ENCODE results near the gene EPHA8. TPM values are rescaled to one million over a fixed set of nuclear protein-coding genes. Genes with fewer than 3 reads are reported as not detected.

EPHA8 gene
- total RNA-seq, 1 donor from 2014 or later, result 0.51 TPM

- no peak for DNase-seq (ENCODE audit: extremely low spot score, unreplicated experiment)
- H3K27me3 Mint-ChIP-seq (ENCODE audit: unreplicated experiment), result peaks cover 47% of the 10 kb centered on the region
Measured at GRCh38 chr1:22553104-22553880, 10.0 kb upstream of the EPHA8 start.

GRCh38 chr1:22553991-22554522, 9.2 kb upstream of the EPHA8 start:
- Mint-ChIP-seq H3K4me1 (ENCODE audit: unreplicated experiment) (peaks cover 10% of the 10 kb centered on the region), H3K4me3 (ENCODE audit: unreplicated experiment) (no peak overlapping the region), H3K36me3 (ENCODE audit: unreplicated experiment) (no peaks in the 10 kb centered on the region), H3K9me3 (ENCODE audit: unreplicated experiment) (no peaks in the 10 kb centered on the region), H3K27me3 (ENCODE audit: unreplicated experiment) (peaks cover 42% of the 10 kb centered on the region), H3K27ac (ENCODE audit: unreplicated experiment) (no peak overlapping the region)
- DNase-seq (ENCODE audit: extremely low spot score, unreplicated experiment), result no peak
- TF ChIP-seq, protein P1, sequence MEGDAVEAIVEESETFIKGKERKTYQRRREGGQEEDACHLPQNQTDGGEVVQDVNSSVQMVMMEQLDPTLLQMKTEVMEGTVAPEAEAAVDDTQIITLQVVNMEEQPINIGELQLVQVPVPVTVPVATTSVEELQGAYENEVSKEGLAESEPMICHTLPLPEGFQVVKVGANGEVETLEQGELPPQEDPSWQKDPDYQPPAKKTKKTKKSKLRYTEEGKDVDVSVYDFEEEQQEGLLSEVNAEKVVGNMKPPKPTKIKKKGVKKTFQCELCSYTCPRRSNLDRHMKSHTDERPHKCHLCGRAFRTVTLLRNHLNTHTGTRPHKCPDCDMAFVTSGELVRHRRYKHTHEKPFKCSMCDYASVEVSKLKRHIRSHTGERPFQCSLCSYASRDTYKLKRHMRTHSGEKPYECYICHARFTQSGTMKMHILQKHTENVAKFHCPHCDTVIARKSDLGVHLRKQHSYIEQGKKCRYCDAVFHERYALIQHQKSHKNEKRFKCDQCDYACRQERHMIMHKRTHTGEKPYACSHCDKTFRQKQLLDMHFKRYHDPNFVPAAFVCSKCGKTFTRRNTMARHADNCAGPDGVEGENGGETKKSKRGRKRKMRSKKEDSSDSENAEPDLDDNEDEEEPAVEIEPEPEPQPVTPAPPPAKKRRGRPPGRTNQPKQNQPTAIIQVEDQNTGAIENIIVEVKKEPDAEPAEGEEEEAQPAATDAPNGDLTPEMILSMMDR (IDR thresholded peaks at IDR 0.05), result no peak

More at GRCh38 chr1:22553104-22553880, 10.0 kb upstream of the EPHA8 start:
- TF ChIP-seq, protein P1 (IDR thresholded peaks at IDR 0.05), result no peak
- no peak overlapping the region for H3K27ac Mint-ChIP-seq (ENCODE audit: unreplicated experiment)
- peaks cover 10% of the 10 kb centered on the region for H3K4me1 Mint-ChIP-seq (ENCODE audit: unreplicated experiment)
- no peaks in the 10 kb centered on the region for H3K36me3 Mint-ChIP-seq (ENCODE audit: unreplicated experiment)
- no peaks in the 10 kb centered on the region for H3K9me3 Mint-ChIP-seq (ENCODE audit: unreplicated experiment)
- H3K4me3 Mint-ChIP-seq (ENCODE audit: unreplicated experiment), result no peak overlapping the region

DNA sequence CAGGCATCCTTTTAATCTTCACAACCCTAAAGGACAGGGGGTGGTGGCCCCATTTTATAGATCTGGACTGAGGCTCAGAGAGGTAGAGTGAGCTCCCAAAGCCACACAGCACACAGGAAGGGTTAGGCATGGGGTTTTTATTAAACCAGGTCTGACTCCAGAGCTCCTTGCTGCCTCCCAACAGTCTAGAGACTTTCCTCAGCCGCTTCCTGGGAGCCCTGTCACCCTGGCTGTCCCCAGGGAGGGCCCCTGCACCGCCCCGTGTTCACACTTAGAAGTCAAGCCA, 8.0 kb upstream of the EPHA8 start:
- H3K4me3 Mint-ChIP-seq (ENCODE audit: unreplicated experiment), result no peak overlapping the region
- H3K9me3 Mint-ChIP-seq (ENCODE audit: unreplicated experiment), result no peaks in the 10 kb centered on the region
- no peak overlapping the region for H3K27ac Mint-ChIP-seq (ENCODE audit: unreplicated experiment)
- no peaks in the 10 kb centered on the region for H3K36me3 Mint-ChIP-seq (ENCODE audit: unreplicated experiment)
- H3K27me3 Mint-ChIP-seq (ENCODE audit: unreplicated experiment), result peaks cover 47% of the 10 kb centered on the region
- peaks cover 12% of the 10 kb centered on the region for H3K4me1 Mint-ChIP-seq (ENCODE audit: unreplicated experiment)
- no peak for DNase-seq (ENCODE audit: extremely low spot score, unreplicated experiment)
- TF ChIP-seq, protein P1 (IDR thresholded peaks at IDR 0.05), result no peak

DNA sequence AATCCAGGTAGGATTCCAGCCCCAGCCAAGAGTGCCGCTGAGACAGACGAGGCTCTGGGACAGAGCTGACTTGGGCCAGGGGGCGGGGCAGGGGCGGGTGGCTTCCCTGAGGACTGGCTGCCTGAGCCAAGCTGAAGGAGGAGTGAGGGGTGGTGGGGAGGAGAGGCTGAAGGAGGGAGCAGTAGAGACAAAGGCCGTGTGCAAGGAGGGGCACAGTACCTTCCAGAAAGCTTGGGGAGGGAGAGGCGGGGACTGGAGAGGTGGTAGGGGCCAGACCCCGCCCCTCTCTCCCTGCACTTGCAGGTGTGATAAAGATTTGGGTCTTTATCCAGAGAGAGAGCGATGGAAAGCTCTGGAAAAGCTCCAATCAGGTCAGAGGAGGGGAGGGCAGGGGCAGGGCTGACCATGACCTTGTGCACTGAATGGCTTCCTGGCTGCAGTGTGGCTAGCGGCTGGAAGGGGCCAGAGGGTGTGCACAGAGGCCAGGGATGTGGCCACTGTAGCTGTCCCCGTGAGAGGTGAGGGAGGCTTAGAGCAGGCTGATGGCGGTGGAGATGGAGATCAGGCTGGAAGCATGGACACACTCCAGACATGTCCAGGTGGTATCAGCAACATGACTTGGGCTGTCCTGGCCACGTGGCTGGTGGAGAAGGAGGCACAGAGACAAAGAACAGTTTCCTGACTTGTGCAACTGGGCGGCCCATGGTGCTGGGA, 6.7 kb upstream of the EPHA8 start:
- no peak for DNase-seq (ENCODE audit: extremely low spot score, unreplicated experiment)
- no peaks in the 10 kb centered on the region for H3K9me3 Mint-ChIP-seq (ENCODE audit: unreplicated experiment)
- H3K36me3 Mint-ChIP-seq (ENCODE audit: unreplicated experiment), result no peaks in the 10 kb centered on the region
- no peak overlapping the region for H3K27ac Mint-ChIP-seq (ENCODE audit: unreplicated experiment)
- H3K27me3 Mint-ChIP-seq (ENCODE audit: unreplicated experiment), result peaks cover 57% of the 10 kb centered on the region
- TF ChIP-seq, protein P1 (IDR thresholded peaks at IDR 0.05), result no peak
- peaks cover 22% of the 10 kb centered on the region for H3K4me1 Mint-ChIP-seq (ENCODE audit: unreplicated experiment)
- no peak overlapping the region for H3K4me3 Mint-ChIP-seq (ENCODE audit: unreplicated experiment)

DNA sequence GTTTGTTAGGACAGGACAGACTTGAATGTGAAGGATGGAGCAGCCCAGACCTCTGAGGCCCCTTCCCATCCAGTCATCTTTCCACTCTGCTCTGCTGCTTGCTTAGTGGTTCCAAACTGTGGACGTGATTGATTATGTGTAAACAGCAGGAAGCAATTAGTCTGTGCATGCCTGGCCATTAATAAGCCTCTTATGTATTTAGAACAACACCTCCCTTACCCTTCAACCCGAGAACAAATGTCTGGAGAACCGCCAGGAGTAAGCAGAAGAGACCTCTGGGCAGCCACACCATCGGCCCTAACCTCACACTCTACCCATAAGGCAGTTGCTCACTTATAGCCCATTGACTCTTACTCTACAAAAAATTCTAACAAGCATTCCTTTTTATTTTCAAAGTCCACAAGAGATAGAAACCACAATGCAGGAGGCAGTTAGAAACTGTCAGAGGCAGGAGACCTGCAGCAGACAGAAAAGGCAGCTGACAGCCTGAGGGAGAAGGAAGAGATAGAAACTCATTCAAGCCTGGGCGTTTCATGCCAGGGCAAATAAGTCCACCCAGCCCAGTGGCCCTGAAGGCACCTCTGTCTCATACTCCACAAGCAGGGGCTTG, 5.8 kb upstream of the EPHA8 start:
- H3K27ac Mint-ChIP-seq (ENCODE audit: unreplicated experiment), result peak overlapping the region; percentile 27
- H3K27me3 Mint-ChIP-seq (ENCODE audit: unreplicated experiment), result peaks cover 65% of the 10 kb centered on the region
- H3K36me3 Mint-ChIP-seq (ENCODE audit: unreplicated experiment), result no peaks in the 10 kb centered on the region
- no peaks in the 10 kb centered on the region for H3K9me3 Mint-ChIP-seq (ENCODE audit: unreplicated experiment)
- TF ChIP-seq, protein P1 (IDR thresholded peaks at IDR 0.05), result no peak
- peaks cover 23% of the 10 kb centered on the region for H3K4me1 Mint-ChIP-seq (ENCODE audit: unreplicated experiment)
- no peak overlapping the region for H3K4me3 Mint-ChIP-seq (ENCODE audit: unreplicated experiment)
- DNase-seq (ENCODE audit: extremely low spot score, unreplicated experiment), result no peak

Measured in osteocyte (in vitro differentiated cells).